ENCODE results near the gene KBTBD13.

GRCh38 chr15:65084500-65085206, 8.1 kb downstream of the KBTBD13 start:
- TF ChIP-seq POLR2A (IDR thresholded peaks at IDR 0.05) (no peak), CTCF (IDR thresholded peaks at IDR 0.05) (no peak)

Data from Peyer's patch (tissue), 4 donors.